Measurements from ENCODE around the gene PLCG1.
"Not testable (repeated sequence)": the region's sequence is repeated elsewhere in the genome, so short reads cannot be mapped to it uniquely, and the experiment has no call there.

PLCG1 gene

GRCh38 chr20:41124451-41125094, 12.8 kb upstream of the PLCG1 start:
- no peak for DNase-seq (ENCODE audit: low read depth)

GRCh38 chr20:41125530-41126457, 11.5 kb upstream of the PLCG1 start:
- no peak for DNase-seq (ENCODE audit: low read depth)

- no peak for DNase-seq (ENCODE audit: low read depth)
Measured at GRCh38 chr20:41126719-41127118, 10.6 kb upstream of the PLCG1 start.

GRCh38 chr20:41128317-41128716, 9.0 kb upstream of the PLCG1 start:
- DNase-seq (ENCODE audit: low read depth) = not testable (repeated sequence)

- no peak for DNase-seq (ENCODE audit: low read depth)
Measured at GRCh38 chr20:41131594-41132387, 5.6 kb upstream of the PLCG1 start.

- not testable (repeated sequence) for DNase-seq (ENCODE audit: low read depth)
Measured at GRCh38 chr20:41132388-41132775, 5.0 kb upstream of the PLCG1 start.

- DNase-seq (ENCODE audit: low read depth) = peak; percentile 54
Measured at GRCh38 chr20:41133709-41134361, 3.5 kb upstream of the PLCG1 start.

- no peak for DNase-seq (ENCODE audit: low read depth)
Measured at GRCh38 chr20:41134362-41135186, 2.8 kb upstream of the PLCG1 start.

- peak; percentile 32 for DNase-seq (ENCODE audit: low read depth)
Measured at GRCh38 chr20:41135187-41135887, 2.0 kb upstream of the PLCG1 start.

- no peak for DNase-seq (ENCODE audit: low read depth)
Measured at GRCh38 chr20:41135888-41136679, 1.3 kb upstream of the PLCG1 start.

GRCh38 chr20:41137614-41138474, 501 bp downstream of the PLCG1 start:
- peak; percentile 62 for DNase-seq (ENCODE audit: low read depth)

GRCh38 chr20:41138475-41139226, 1.3 kb downstream of the PLCG1 start:
- peak; percentile 24 for DNase-seq (ENCODE audit: low read depth)

GRCh38 chr20:41139227-41140093, 2.1 kb downstream of the PLCG1 start:
- DNase-seq (ENCODE audit: low read depth) = no peak

GRCh38 chr20:41140226-41141133, 3.1 kb downstream of the PLCG1 start:
- no peak for DNase-seq (ENCODE audit: low read depth)

GRCh38 chr20:41141153-41141815, 3.9 kb downstream of the PLCG1 start:
- DNase-seq (ENCODE audit: low read depth) = no peak
